ENCODE data around the gene ZBTB43.

- TF ChIP-seq CTCF (IDR thresholded peaks at IDR 0.05) = no peak
- no peak for TF ChIP-seq POLR2A (IDR thresholded peaks at IDR 0.05)
These were observed 22.4 kb downstream of the ZBTB43 start for GRCh38 chr9:126827227-126827626.
